HCT116 (cell line): ENCODE results near the gene SND1. TPM values are rescaled to one million over a fixed set of nuclear protein-coding genes. Genes with fewer than 3 reads are reported as not detected.

Experiments used
- ATAC-seq: fragments of 200-7000 bp; cut with Tn5 transposase; 2 replicates; pipeline ENCODE4 v1.9.1; 2020; ENCODE audit warnings: mild to moderate bottlenecking, moderate library complexity
- BruUV-seq: library from RNA; stranded (reverse); fragments of 400-500 nt; replicated peaks from 2 replicates; lab custom pipeline; 2021; lab: Mats Ljungman, UMichigan
- CTCF ChIA-PET: fragments of 300-600 bp; sonication (Branson Sonifier 250); formaldehyde crosslinking; loops from one replicate; lab custom pipeline; 2021; ENCODE audit warnings: antibody characterized with exemption; lab: Charles Lee
- POLR2A ChIA-PET: fragments of 300-600, 350-600 bp; sonication (Branson Sonifier 250); formaldehyde crosslinking; loops from one replicate; lab custom pipeline; 2021; ENCODE audit warnings: antibody characterized with exemption; lab: Charles Lee
- RAD21 ChIA-PET, 2 experiments: fragments of 300-600 bp; sonication (Branson Sonifier 250); formaldehyde crosslinking; loops; one replicate each; lab custom pipeline; 2023; ENCODE audit warnings: low total read pairs in 2 of 2; ENCODE audit not compliant: uncharacterized antibody in 2 of 2, unreplicated experiment in 2 of 2, low non-redundant PET in 1 of 2; lab: Charles Lee
- DNase-seq: peaks from one replicate; pipeline ENCODE4 v3.0.0-alpha.2; 2010; ENCODE audit warnings: low read depth, low spot score
- H2AFZ ChIP-seq: fragments of 200-600 bp; shearing (Covaris generic), sonication (generic); 2 replicates; pipeline ENCODE4 v1.6.1; 2017; ENCODE audit warnings: low read depth, mixed run types, mixed read lengths, antibody characterized with exemption, low read length; ENCODE audit not compliant: poor library complexity, severe bottlenecking
- H3K27ac ChIP-seq: 2 replicates; pipeline ENCODE4 v1.5.1; 2012; ENCODE audit warnings: low read depth, low read length
- H3K27me3 ChIP-seq: fragments of 200-600 bp; sonication (generic); 2 replicates; pipeline ENCODE4 v1.6.1; 2016; ENCODE audit warnings: mixed run types, low read length, mixed read lengths; ENCODE audit not compliant: insufficient read depth
- H3K36me3 ChIP-seq, 2 experiments: fragments of 200-500 bp in 1 of 2; fragments of 200-600 bp in 1 of 2; sonication (Bioruptor generic) in 1 of 2; sonication (generic) in 1 of 2; 2 replicates each; pipeline versions ENCODE4 v1.5.1 to v1.6.1; 2014 to 2016; ENCODE audit warnings: low read length in 2 of 2, inconsistent platforms in 1 of 2, mixed read lengths in 1 of 2, mixed run types in 1 of 2; ENCODE audit not compliant: insufficient read depth in 2 of 2, control insufficient read depth in 1 of 2
- H3K4me1 ChIP-seq, 2 experiments: fragments of 200-600 bp in 1 of 2; sonication (generic) in 1 of 2; 2 replicates each; pipeline versions ENCODE4 v1.5.1 to v1.6.1; 2012 to 2017; ENCODE audit warnings: low read length in 2 of 2, inconsistent platforms in 1 of 2, mild to moderate bottlenecking in 1 of 2, mixed read lengths in 1 of 2, mixed run types in 1 of 2, moderate library complexity in 1 of 2; ENCODE audit not compliant: insufficient read depth in 2 of 2, control insufficient read depth in 1 of 2
- H3K4me2 ChIP-seq: fragments of 200-600 bp; sonication (generic); 2 replicates; pipeline ENCODE4 v1.6.1; 2017; ENCODE audit warnings: mixed run types, low read length, mixed read lengths
- H3K4me3 ChIP-seq, 2 experiments: fragments of 200-600 bp in 1 of 2; sonication (generic) in 1 of 2; replicated peaks in 1 of 2; 2 replicates each; pipeline ENCODE4 v1.5.1; 2011 to 2016; ENCODE audit warnings: low read length in 2 of 2, control low read depth in 1 of 2, low read depth in 1 of 2, mild to moderate bottlenecking in 1 of 2, mixed read lengths in 1 of 2, mixed run types in 1 of 2
- H3K79me2 ChIP-seq: fragments of 200-600 bp; sonication (generic); 2 replicates; pipeline ENCODE4 v1.6.1; 2017; ENCODE audit warnings: mild to moderate bottlenecking, mixed run types, low read length, moderate library complexity, mixed read lengths; ENCODE audit not compliant: insufficient read depth
- H3K9ac ChIP-seq: fragments of 200-600 bp; sonication (generic); 2 replicates; pipeline ENCODE4 v1.6.1; 2016; ENCODE audit warnings: low read length, mixed read lengths
- H3K9me2 ChIP-seq: fragments of 200-600 bp; sonication (generic), shearing (Covaris generic); 2 replicates; pipeline ENCODE4 v1.6.1; 2017; ENCODE audit warnings: mixed run types, mild to moderate bottlenecking, moderate library complexity; ENCODE audit not compliant: insufficient read depth
- H3K9me3 ChIP-seq, 2 experiments: fragments of 200-500 bp in 1 of 2; fragments of 200-600 bp in 1 of 2; sonication (Bioruptor generic) in 1 of 2; sonication (generic) in 1 of 2; 2 replicates each; pipeline ENCODE4 v1.6.1; 2014 to 2017; ENCODE audit warnings: low read length in 2 of 2, mixed read lengths in 2 of 2, inconsistent platforms in 1 of 2, low read depth in 1 of 2, mild to moderate bottlenecking in 1 of 2, mixed run types in 1 of 2, moderate library complexity in 1 of 2; ENCODE audit not compliant: control insufficient read depth in 1 of 2, insufficient read depth in 1 of 2
- H4K20me1 ChIP-seq: fragments of 200-600 bp; sonication (generic), shearing (Covaris generic); 2 replicates; pipeline ENCODE4 v1.6.1; 2017; ENCODE audit warnings: mixed run types, mild to moderate bottlenecking, moderate library complexity; ENCODE audit not compliant: insufficient read depth
- CEBPB ChIP-seq: IDR thresholded peaks from 2 replicates; pipeline ENCODE4 v1.6.1; 2012; ENCODE audit warnings: low read depth
- EGR1 ChIP-seq: IDR thresholded peaks from 2 replicates; pipeline ENCODE4 v1.6.1; 2012; ENCODE audit warnings: low read depth
- ELF1 ChIP-seq: IDR thresholded peaks from 2 replicates; pipeline ENCODE4 v1.6.1; 2012; ENCODE audit warnings: low read depth, borderline replicate concordance
- EZH2 ChIP-seq: fragments of 200-600 bp; sonication (generic); IDR thresholded peaks from 2 replicates; pipeline ENCODE4 v1.6.1; 2017; ENCODE audit warnings: antibody characterized with exemption, mixed run types
- EZH2phosphoT487 ChIP-seq: fragments of 200-600 bp; IDR thresholded peaks from 2 replicates; pipeline ENCODE4 v1.6.1; 2018; ENCODE audit warnings: antibody characterized with exemption, borderline replicate concordance
- JUND ChIP-seq: IDR thresholded peaks from 2 replicates; pipeline ENCODE4 v1.6.1; 2012
- POLR2AphosphoS5 ChIP-seq: IDR thresholded peaks from 2 replicates; pipeline ENCODE4 v1.6.1; 2011; ENCODE audit warnings: mild to moderate bottlenecking, low read depth, low read length, moderate library complexity
- RAD21 ChIP-seq: IDR thresholded peaks from 2 replicates; pipeline ENCODE4 v1.6.1; 2012; ENCODE audit warnings: low read depth, mild to moderate bottlenecking
- SP1 ChIP-seq: IDR thresholded peaks from 2 replicates; pipeline ENCODE4 v1.6.1; 2012; ENCODE audit warnings: low read depth
- SRF ChIP-seq: IDR thresholded peaks from 2 replicates; pipeline ENCODE4 v1.6.1; 2012; ENCODE audit warnings: low read depth
- TCF7L2 ChIP-seq: IDR thresholded peaks from 2 replicates; pipeline ENCODE4 v1.7.0; 2011; ENCODE audit warnings: borderline replicate concordance, inconsistent platforms; ENCODE audit not compliant: insufficient read depth, insufficient read length; ENCODE audit errors: extremely low read depth
- YY1 ChIP-seq: IDR thresholded peaks from 2 replicates; pipeline ENCODE4 v1.6.1; 2011; ENCODE audit warnings: low read length, low read depth, moderate library complexity, mild to moderate bottlenecking; ENCODE audit not compliant: insufficient replicate concordance; ENCODE audit errors: extremely low read depth
- ZFX ChIP-seq: fragments of 450-650 bp; IDR thresholded peaks from 2 replicates; pipeline ENCODE4 v1.6.1; 2017
- ZNF274 ChIP-seq: fragments of 200-500 bp; sonication (Bioruptor generic); IDR thresholded peaks from 2 replicates; pipeline ENCODE4 v1.6.1; 2014; ENCODE audit warnings: mild to moderate bottlenecking, low read depth, low read length, inconsistent platforms
- intact Hi-C: fragments of 100-400 bp; cut with micrococcal nuclease; formaldehyde crosslinking; loops from 2 replicates; pipeline ENCODE4 v1.10.0; 2022
- total RNA-seq: library from RNA; stranded (reverse); gene quantifications from one replicate; pipeline ENCODE4 v1.2.1, GENCODE V29; 2021; ENCODE audit not compliant: unreplicated experiment
- TF ChIP-seq, protein P1 (sequence below): IDR thresholded peaks from 2 replicates; pipeline ENCODE4 v1.6.1; 2011; ENCODE audit warnings: mild to moderate bottlenecking, low read length, moderate library complexity; ENCODE audit not compliant: insufficient replicate concordance; ENCODE audit errors: extremely low read depth
- TF ChIP-seq, protein P2 (sequence below): IDR thresholded peaks from 2 replicates; pipeline ENCODE4 v1.6.1; 2012
- TF ChIP-seq, protein P3 (sequence below), 3 experiments: fragments of 200-600 bp in 1 of 3; sonication (generic) in 1 of 3; IDR thresholded peaks in 2 of 3; conservative IDR thresholded peaks in 1 of 3; 2 replicates each; pipeline ENCODE4 v1.5.1; 2012 to 2017; ENCODE audit warnings: low read depth in 2 of 3, low read length in 2 of 3, antibody characterized with exemption in 1 of 3, borderline replicate concordance in 1 of 3, control low read depth in 1 of 3, mild to moderate bottlenecking in 1 of 3, mixed read lengths in 1 of 3, mixed run types in 1 of 3, moderate library complexity in 1 of 3; ENCODE audit not compliant: insufficient read depth in 1 of 3
- TF ChIP-seq, protein P4 (sequence below): IDR thresholded peaks from 2 replicates; pipeline ENCODE4 v1.6.1; 2012

SND1 gene
- total RNA-seq, 1 experiment from 2014 or later = 169 TPM

DNA sequence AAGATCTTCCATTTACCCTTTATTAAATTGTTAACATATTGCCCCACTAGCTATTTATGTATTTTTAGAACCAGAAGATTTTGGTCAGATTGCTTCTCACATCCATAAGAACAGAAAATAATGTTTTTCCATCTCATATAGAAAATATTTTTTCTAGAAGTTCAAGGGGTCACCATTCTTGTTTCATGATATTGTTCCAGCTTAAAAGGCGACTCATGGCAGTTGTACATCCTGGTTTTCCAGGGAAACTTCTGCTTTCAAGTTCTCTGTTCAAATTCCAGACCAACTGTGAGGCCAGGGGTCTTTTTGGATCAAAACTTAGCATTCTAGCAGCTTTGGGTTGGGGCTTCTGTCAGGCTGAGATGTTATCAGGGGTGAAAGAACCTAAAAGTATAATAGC lies 294.9 kb downstream of the SND1 start:
- Histone ChIP-seq H3K4me3 (no peak overlapping the region), H3K79me2 (peaks cover 3% of the 10 kb centered on the region), H3K4me1 (no peaks in the 10 kb centered on the region)
- DNase-seq (no peak), ATAC-seq (no peak)
- CTCF ChIA-PET = no interaction called here
- POLR2A ChIA-PET = no interaction called here
- no TSS peak for BruUV-seq
- TF ChIP-seq EZH2phosphoT487 = no peak
- TF ChIP-seq SRF = no peak
- TF ChIP-seq ZFX = no peak
- TF ChIP-seq, all 23 proteins: peak for 0
- no peak overlapping the region for H3K9ac ChIP-seq
- H3K27ac ChIP-seq = no peak overlapping the region
- intact Hi-C loops = no loop called here
- RAD21 ChIA-PET = no interaction called here
- H4K20me1 ChIP-seq = peaks cover 10% of the 10 kb centered on the region; the same call in 1 of the 2 replicates
- no peaks in the 10 kb centered on the region for H3K9me2 ChIP-seq
- H3K36me3 ChIP-seq = 0 out of 4 replicates have a peak, but pooled peaks cover 0 to 2% of the 10 kb centered on the region in 2 experiments
- H3K27me3 ChIP-seq = no peaks in the 10 kb centered on the region
- no peak overlapping the region for H2AFZ ChIP-seq
- H3K4me2 ChIP-seq = no peak overlapping the region
- H3K9me3 ChIP-seq = no peaks in the 10 kb centered on the region

DNA sequence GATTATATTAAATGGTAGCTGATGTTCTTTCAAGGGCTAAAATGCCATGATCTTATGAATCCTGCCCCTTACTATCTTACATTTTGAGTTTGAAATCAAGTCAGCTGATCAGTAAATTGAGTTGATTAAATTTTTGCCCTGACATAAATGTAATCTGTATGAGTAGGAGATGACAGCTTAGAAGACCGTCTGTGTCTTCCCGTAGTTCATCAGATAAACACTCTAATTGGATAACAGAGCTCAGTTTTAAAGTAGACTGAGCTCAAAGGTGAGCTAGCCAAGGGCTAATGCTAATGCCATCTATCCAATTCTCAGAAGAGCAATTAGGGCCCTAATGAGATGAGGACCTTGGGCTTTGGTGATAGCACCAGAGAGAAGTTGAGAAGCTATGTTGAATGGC lies 296.3 kb downstream of the SND1 start:
- intact Hi-C loops = no loop called here
- Histone ChIP-seq H3K79me2 (no peaks in the 10 kb centered on the region), H3K4me2 (no peak overlapping the region), H3K27ac (no peak overlapping the region), H3K27me3 (no peaks in the 10 kb centered on the region), H3K36me3 (0 out of 4 replicates have a peak, but pooled peaks cover 0 to 2% of the 10 kb centered on the region in 2 experiments), H4K20me1 (0 out of 2 replicates have a peak, but pooled peaks cover 5% of the 10 kb centered on the region), H3K4me1 (no peaks in the 10 kb centered on the region), H2AFZ (no peak overlapping the region), H3K9ac (no peak overlapping the region), H3K9me2 (no peaks in the 10 kb centered on the region), H3K9me3 (no peaks in the 10 kb centered on the region), H3K4me3 (no peak overlapping the region)
- POLR2A ChIA-PET = no interaction called here
- ATAC-seq (no peak), DNase-seq (no peak)
- CTCF ChIA-PET = no interaction called here
- BruUV-seq = no TSS peak
- RAD21 ChIA-PET = no interaction called here
- no peak for TF ChIP-seq JUND
- TF ChIP-seq ELF1 = no peak
- TF ChIP-seq, protein P1, sequence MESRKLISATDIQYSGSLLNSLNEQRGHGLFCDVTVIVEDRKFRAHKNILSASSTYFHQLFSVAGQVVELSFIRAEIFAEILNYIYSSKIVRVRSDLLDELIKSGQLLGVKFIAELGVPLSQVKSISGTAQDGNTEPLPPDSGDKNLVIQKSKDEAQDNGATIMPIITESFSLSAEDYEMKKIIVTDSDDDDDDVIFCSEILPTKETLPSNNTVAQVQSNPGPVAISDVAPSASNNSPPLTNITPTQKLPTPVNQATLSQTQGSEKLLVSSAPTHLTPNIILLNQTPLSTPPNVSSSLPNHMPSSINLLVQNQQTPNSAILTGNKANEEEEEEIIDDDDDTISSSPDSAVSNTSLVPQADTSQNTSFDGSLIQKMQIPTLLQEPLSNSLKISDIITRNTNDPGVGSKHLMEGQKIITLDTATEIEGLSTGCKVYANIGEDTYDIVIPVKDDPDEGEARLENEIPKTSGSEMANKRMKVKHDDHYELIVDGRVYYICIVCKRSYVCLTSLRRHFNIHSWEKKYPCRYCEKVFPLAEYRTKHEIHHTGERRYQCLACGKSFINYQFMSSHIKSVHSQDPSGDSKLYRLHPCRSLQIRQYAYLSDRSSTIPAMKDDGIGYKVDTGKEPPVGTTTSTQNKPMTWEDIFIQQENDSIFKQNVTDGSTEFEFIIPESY = no peak
- no peak for TF ChIP-seq EZH2
- TF ChIP-seq CEBPB = no peak
- TF ChIP-seq, protein P2, sequence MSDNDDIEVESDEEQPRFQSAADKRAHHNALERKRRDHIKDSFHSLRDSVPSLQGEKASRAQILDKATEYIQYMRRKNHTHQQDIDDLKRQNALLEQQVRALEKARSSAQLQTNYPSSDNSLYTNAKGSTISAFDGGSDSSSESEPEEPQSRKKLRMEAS = no peak
- TF ChIP-seq, protein P3, sequence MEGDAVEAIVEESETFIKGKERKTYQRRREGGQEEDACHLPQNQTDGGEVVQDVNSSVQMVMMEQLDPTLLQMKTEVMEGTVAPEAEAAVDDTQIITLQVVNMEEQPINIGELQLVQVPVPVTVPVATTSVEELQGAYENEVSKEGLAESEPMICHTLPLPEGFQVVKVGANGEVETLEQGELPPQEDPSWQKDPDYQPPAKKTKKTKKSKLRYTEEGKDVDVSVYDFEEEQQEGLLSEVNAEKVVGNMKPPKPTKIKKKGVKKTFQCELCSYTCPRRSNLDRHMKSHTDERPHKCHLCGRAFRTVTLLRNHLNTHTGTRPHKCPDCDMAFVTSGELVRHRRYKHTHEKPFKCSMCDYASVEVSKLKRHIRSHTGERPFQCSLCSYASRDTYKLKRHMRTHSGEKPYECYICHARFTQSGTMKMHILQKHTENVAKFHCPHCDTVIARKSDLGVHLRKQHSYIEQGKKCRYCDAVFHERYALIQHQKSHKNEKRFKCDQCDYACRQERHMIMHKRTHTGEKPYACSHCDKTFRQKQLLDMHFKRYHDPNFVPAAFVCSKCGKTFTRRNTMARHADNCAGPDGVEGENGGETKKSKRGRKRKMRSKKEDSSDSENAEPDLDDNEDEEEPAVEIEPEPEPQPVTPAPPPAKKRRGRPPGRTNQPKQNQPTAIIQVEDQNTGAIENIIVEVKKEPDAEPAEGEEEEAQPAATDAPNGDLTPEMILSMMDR (IDR thresholded peaks at IDR 0.05 in 2 of 3, conservative IDR thresholded peaks at IDR 0.05 in 1 of 3; ENCODE audit: borderline replicate concordance in 1 of 3, insufficient read depth in 1 of 3, low read depth in 2 of 3, low read length in 2 of 3) = no peak
- no peak for TF ChIP-seq TCF7L2
- TF ChIP-seq YY1 = no peak
- TF ChIP-seq POLR2AphosphoS5 = no peak
- no peak for TF ChIP-seq RAD21
- TF ChIP-seq, protein P4, sequence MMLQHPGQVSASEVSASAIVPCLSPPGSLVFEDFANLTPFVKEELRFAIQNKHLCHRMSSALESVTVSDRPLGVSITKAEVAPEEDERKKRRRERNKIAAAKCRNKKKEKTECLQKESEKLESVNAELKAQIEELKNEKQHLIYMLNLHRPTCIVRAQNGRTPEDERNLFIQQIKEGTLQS = no peak
- no peak for TF ChIP-seq SP1
- TF ChIP-seq ZNF274 = no peak
- TF ChIP-seq EGR1 = no peak
